Neuronal stem cell (in vitro differentiated cells): ENCODE data around the gene SP3.
A peak's percentile ranks its signal among the peaks of the same experiment; 100 is the strongest.

ENCODE experiments used
- DNase-seq: peaks from one replicate; pipeline ENCODE4 v3.0.0-alpha.2; 2013; ENCODE audit warnings: low spot score
- H2AFZ ChIP-seq: one replicate; pipeline ENCODE4 v1.6.1; 2013; ENCODE audit warnings: mild to moderate bottlenecking, low read length, inconsistent platforms
- H2AK5ac ChIP-seq: 2 replicates; pipeline ENCODE4 v1.6.1; 2013; ENCODE audit warnings: low read depth, mild to moderate bottlenecking, inconsistent platforms, low read length, moderate library complexity, mixed read lengths
- H2BK120ac ChIP-seq: 2 replicates; pipeline ENCODE4 v1.6.1; 2013; ENCODE audit warnings: low read depth, mild to moderate bottlenecking, inconsistent platforms, low read length, moderate library complexity, mixed read lengths
- H2BK12ac ChIP-seq: one replicate; pipeline ENCODE4 v1.6.1; 2013; ENCODE audit warnings: low read length, inconsistent platforms
- H2BK15ac ChIP-seq: 2 replicates; pipeline ENCODE4 v1.6.1; 2013; ENCODE audit warnings: mild to moderate bottlenecking, low read length, inconsistent platforms, mixed read lengths
- H2BK5ac ChIP-seq: one replicate; pipeline ENCODE4 v1.6.1; 2013; ENCODE audit warnings: inconsistent platforms, mild to moderate bottlenecking, low read length, moderate library complexity
- H3K14ac ChIP-seq: one replicate; pipeline ENCODE4 v1.6.1; 2013; ENCODE audit warnings: low read length, inconsistent platforms
- H3K18ac ChIP-seq: 2 replicates; pipeline ENCODE4 v1.6.1; 2013; ENCODE audit warnings: low read length, inconsistent platforms
- H3K23ac ChIP-seq: 2 replicates; pipeline ENCODE4 v1.6.1; 2013; ENCODE audit warnings: low read depth, mild to moderate bottlenecking, mixed read lengths, low read length, inconsistent platforms; ENCODE audit not compliant: poor library complexity
- H3K27ac ChIP-seq: replicated peaks from 3 replicates; pipeline ENCODE4 v1.5.1; 2013; ENCODE audit warnings: low read length, inconsistent platforms
- H3K27me3 ChIP-seq, 3 experiments: 2 replicates each; pipeline ENCODE4 v1.6.1; 2013; ENCODE audit warnings: low read length in 3 of 3, mild to moderate bottlenecking in 2 of 3, inconsistent platforms in 1 of 3, low read depth in 1 of 3, mixed read lengths in 1 of 3, moderate library complexity in 1 of 3; ENCODE audit not compliant: control insufficient read depth in 3 of 3, insufficient read depth in 3 of 3
- H3K36me3 ChIP-seq, 2 donors: replicated peaks in 1 of 2; 2 replicates each; pipeline ENCODE4 v1.6.1; 2013; ENCODE audit warnings: low read length in 2 of 2; ENCODE audit not compliant: control insufficient read depth in 2 of 2, insufficient read depth in 2 of 2
- H3K4ac ChIP-seq: 2 replicates; pipeline ENCODE4 v1.6.1; 2013; ENCODE audit warnings: inconsistent platforms, mild to moderate bottlenecking, low read length, moderate library complexity
- H3K4me1 ChIP-seq, 2 donors: 1 replicate in 1 of 2; 2 replicates in 1 of 2; pipeline ENCODE4 v1.6.1; 2013; ENCODE audit warnings: low read length in 2 of 2, low read depth in 1 of 2; ENCODE audit not compliant: control insufficient read depth in 2 of 2, insufficient read depth in 1 of 2
- H3K4me2 ChIP-seq: one replicate; pipeline ENCODE4 v1.6.1; 2013; ENCODE audit warnings: mild to moderate bottlenecking, low read length, inconsistent platforms; ENCODE audit not compliant: insufficient read depth, poor library complexity, severe bottlenecking
- H3K4me3 ChIP-seq, 2 donors: 2 replicates each; pipeline ENCODE4 v1.5.1; 2013; ENCODE audit warnings: low read length in 2 of 2, mild to moderate bottlenecking in 2 of 2, inconsistent platforms in 1 of 2, moderate library complexity in 1 of 2
- H3K79me1 ChIP-seq: one replicate; pipeline ENCODE4 v1.6.1; 2013; ENCODE audit warnings: low read depth, mild to moderate bottlenecking, inconsistent platforms, low read length, moderate library complexity
- H3K9ac ChIP-seq: one replicate; pipeline ENCODE4 v1.6.1; 2013; ENCODE audit warnings: mild to moderate bottlenecking, low read depth, low read length, inconsistent platforms; ENCODE audit not compliant: poor library complexity
- H3K9me3 ChIP-seq, 2 donors: replicated peaks in 1 of 2; 2 replicates each; pipeline versions ENCODE3 to v1.6.1; 2013; ENCODE audit warnings: low read length in 2 of 2, mild to moderate bottlenecking in 2 of 2, inconsistent platforms in 1 of 2, low read depth in 1 of 2, mixed read lengths in 1 of 2, moderate library complexity in 1 of 2; ENCODE audit not compliant: control insufficient read depth in 2 of 2, insufficient read depth in 1 of 2
- H4K8ac ChIP-seq: one replicate; pipeline ENCODE4 v1.6.1; 2013; ENCODE audit warnings: low read depth, mild to moderate bottlenecking, inconsistent platforms, low read length, moderate library complexity
- H4K91ac ChIP-seq: one replicate; pipeline ENCODE4 v1.6.1; 2013; ENCODE audit warnings: low read length, low read depth, mild to moderate bottlenecking, inconsistent platforms; ENCODE audit not compliant: poor library complexity
- WGBS, 2 donors: extraction: QIAGEN DNeasy Blood & Tissue Kit; methylation state at CpG; one replicate each; pipeline ENCODE4 v1.1.7; 2013; ENCODE audit warnings: missing lambda C conversion rate in 2 of 2, mixed read lengths in 1 of 2; ENCODE audit not compliant: insufficient read length in 2 of 2, insufficient replicate concordance in 1 of 2; ENCODE audit errors: extremely low coverage in 2 of 2; 5-methylcytosine and 5-hydroxymethylcytosine counted together

The SP3 gene

GRCh38 chr2:173999272-173999671, 34.1 kb upstream of the SP3 start:
- no CpG with 5 or more reads among the region's 6 CpGs for WGBS, 2 donors

GRCh38 chr2:173998386-173998785, 33.2 kb upstream of the SP3 start:
- H3K36me3 ChIP-seq: no peaks in the 10 kb centered on the region
- H3K4me3 ChIP-seq: no peak overlapping the region
- no peak overlapping the region for H2BK5ac ChIP-seq
- H3K23ac ChIP-seq: no peak overlapping the region
- no peak overlapping the region for H2BK120ac ChIP-seq
- WGBS, 2 donors: no CpG with 5 or more reads among the region's 7 CpGs
- H2AFZ ChIP-seq: peak overlapping the region; percentile 62
- H2BK15ac ChIP-seq: no peak overlapping the region
- no peak overlapping the region for H4K91ac ChIP-seq
- no peaks in the 10 kb centered on the region for H3K79me1 ChIP-seq
- H3K27ac ChIP-seq: no peak overlapping the region
- no peak for DNase-seq
- no peak overlapping the region for H3K9ac ChIP-seq
- H2AK5ac ChIP-seq: no peak overlapping the region
- H3K14ac ChIP-seq: no peak overlapping the region
- H3K9me3 ChIP-seq: no peaks in the 10 kb centered on the region
- no peaks in the 10 kb centered on the region for H3K4me1 ChIP-seq
- no peak overlapping the region for H2BK12ac ChIP-seq
- no peak overlapping the region for H3K18ac ChIP-seq
- no peak overlapping the region for H3K4ac ChIP-seq
- H4K8ac ChIP-seq: no peak overlapping the region
- peaks cover 0 to 4% (median 0%) of the 10 kb centered on the region in 3 experiments for H3K27me3 ChIP-seq
- H3K4me2 ChIP-seq: no peak overlapping the region

More at GRCh38 chr2:173999272-173999671, 34.1 kb upstream of the SP3 start:
- no peak overlapping the region for H3K27ac ChIP-seq
- no peak overlapping the region for H4K91ac ChIP-seq
- no peak for DNase-seq
- no peaks in the 10 kb centered on the region for H3K4me1 ChIP-seq
- H3K23ac ChIP-seq: no peak overlapping the region
- no peaks in the 10 kb centered on the region for H3K79me1 ChIP-seq
- no peak overlapping the region for H3K4ac ChIP-seq
- H2AK5ac ChIP-seq: no peak overlapping the region
- H3K27me3 ChIP-seq: peaks cover 0 to 4% (median 0%) of the 10 kb centered on the region in 3 experiments
- H2BK12ac ChIP-seq: no peak overlapping the region
- no peak overlapping the region for H3K18ac ChIP-seq
- H3K4me3 ChIP-seq: no peak overlapping the region
- no peak overlapping the region for H3K14ac ChIP-seq
- H3K9me3 ChIP-seq: no peaks in the 10 kb centered on the region
- no peaks in the 10 kb centered on the region for H3K36me3 ChIP-seq
- H3K4me2 ChIP-seq: no peak overlapping the region
- no peak overlapping the region for H2BK15ac ChIP-seq
- H2BK120ac ChIP-seq: no peak overlapping the region
- no peak overlapping the region for H2BK5ac ChIP-seq
- peak overlapping the region; percentile 19 for H2AFZ ChIP-seq
- H4K8ac ChIP-seq: no peak overlapping the region
- no peak overlapping the region for H3K9ac ChIP-seq

DNA sequence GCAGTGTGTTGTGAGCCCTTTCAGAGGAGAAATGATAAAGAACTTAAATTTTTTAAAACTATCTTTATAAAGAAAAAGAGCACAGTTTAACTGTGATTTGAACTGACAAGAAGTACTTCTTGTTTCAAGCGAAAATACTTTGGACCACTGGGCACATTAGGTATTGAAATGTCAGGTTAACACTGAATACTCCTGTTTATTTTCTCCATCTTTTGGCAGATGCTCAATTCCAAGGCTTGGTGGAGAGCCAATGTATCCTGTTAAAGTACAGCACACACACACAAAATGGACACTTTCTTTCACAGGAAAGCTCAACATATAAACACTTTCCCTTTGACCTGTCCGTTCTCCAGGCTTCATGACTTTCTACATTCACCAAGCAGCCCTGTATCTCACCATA, 32.6 kb upstream of the SP3 start:
- H3K23ac ChIP-seq: no peak overlapping the region
- H3K4me1 ChIP-seq: no peaks in the 10 kb centered on the region
- H3K9me3 ChIP-seq: no peaks in the 10 kb centered on the region
- no peak overlapping the region for H4K91ac ChIP-seq
- H2BK120ac ChIP-seq: no peak overlapping the region
- no peak overlapping the region for H3K4ac ChIP-seq
- H3K27ac ChIP-seq: no peak overlapping the region
- DNase-seq: no peak
- no CpG with 5 or more reads among the region's 2 CpGs for WGBS, 2 donors
- H2BK5ac ChIP-seq: no peak overlapping the region
- H3K14ac ChIP-seq: no peak overlapping the region
- H4K8ac ChIP-seq: no peak overlapping the region
- peaks cover 0 to 4% (median 0%) of the 10 kb centered on the region in 3 experiments for H3K27me3 ChIP-seq
- H2AFZ ChIP-seq: no peak overlapping the region
- H3K36me3 ChIP-seq: no peaks in the 10 kb centered on the region
- H3K4me3 ChIP-seq: no peak overlapping the region
- H3K9ac ChIP-seq: no peak overlapping the region
- H2BK15ac ChIP-seq: no peak overlapping the region
- no peak overlapping the region for H2AK5ac ChIP-seq
- H2BK12ac ChIP-seq: no peak overlapping the region
- no peaks in the 10 kb centered on the region for H3K79me1 ChIP-seq
- H3K4me2 ChIP-seq: no peak overlapping the region
- H3K18ac ChIP-seq: no peak overlapping the region

- Histone ChIP-seq H2AFZ (no peak overlapping the region), H4K91ac (no peak overlapping the region)
- WGBS, 2 donors: no CpG with 5 or more reads among the region's 7 CpGs
These were observed 32.1 kb upstream of the SP3 start for GRCh38 chr2:173997269-173997668.

More at GRCh38 chr2:173997269-173997668, 32.1 kb upstream of the SP3 start:
- H3K27me3 ChIP-seq: peaks cover 0 to 4% (median 0%) of the 10 kb centered on the region in 3 experiments
- no peak overlapping the region for H2BK12ac ChIP-seq
- no peak overlapping the region for H3K4me3 ChIP-seq
- no peak overlapping the region for H4K8ac ChIP-seq
- no peaks in the 10 kb centered on the region for H3K36me3 ChIP-seq
- no peak overlapping the region for H2BK15ac ChIP-seq
- peak overlapping the region; percentile 58 for H3K23ac ChIP-seq
- H3K4me2 ChIP-seq: no peak overlapping the region
- H2AK5ac ChIP-seq: no peak overlapping the region
- H2BK5ac ChIP-seq: no peak overlapping the region
- no peak overlapping the region for H3K27ac ChIP-seq
- H3K4ac ChIP-seq: no peak overlapping the region
- H3K18ac ChIP-seq: no peak overlapping the region
- H3K9me3 ChIP-seq: no peaks in the 10 kb centered on the region
- DNase-seq: no peak
- no peak overlapping the region for H3K14ac ChIP-seq
- H3K79me1 ChIP-seq: no peaks in the 10 kb centered on the region
- no peak overlapping the region for H2BK120ac ChIP-seq
- H3K4me1 ChIP-seq: no peaks in the 10 kb centered on the region
- no peak overlapping the region for H3K9ac ChIP-seq
